ENCODE data around the gene SMPD2.

The SMPD2 gene

GRCh38 chr6:109440331-109441068 lies at the start of gene SMPD2, which contains the start of gene PPIL6:
Gene SMPD2 (plus strand): TSS chr6:109440724. CDS start chr6:109441122, 398 bp downstream.
Gene PPIL6 (minus strand): TSS chr6:109440628. CDS start chr6:109440590, 38 bp downstream.
- peak; percentile 58 to 69 for DNase-seq

- no peak for DNase-seq
These were observed 47.2 kb upstream of the SMPD2 start for GRCh38 chr6:109393157-109393885.

GRCh38 chr6:109393886-109394281 lies 46.6 kb upstream of the SMPD2 start:
- no peak for DNase-seq

GRCh38 chr6:109396046-109396718 lies 44.3 kb upstream of the SMPD2 start:
- no peak for DNase-seq

- no peak for DNase-seq
These were observed 43.5 kb upstream of the SMPD2 start for GRCh38 chr6:109397020-109397419.

GRCh38 chr6:109406196-109406595 lies 34.3 kb upstream of the SMPD2 start:
- DNase-seq = no peak

GRCh38 chr6:109411034-109411433 lies 29.5 kb upstream of the SMPD2 start:
- no peak for DNase-seq

- DNase-seq = no peak
These were observed 22.9 kb upstream of the SMPD2 start for GRCh38 chr6:109417646-109418045.

GRCh38 chr6:109420751-109421150 lies 19.8 kb upstream of the SMPD2 start:
- no peak for DNase-seq

- DNase-seq = no peak
These were observed 19.3 kb upstream of the SMPD2 start for GRCh38 chr6:109421184-109421583.

GRCh38 chr6:109424946-109425345 lies 15.6 kb upstream of the SMPD2 start:
- no peak for DNase-seq

- DNase-seq = no peak
These were observed 11.5 kb upstream of the SMPD2 start for GRCh38 chr6:109428889-109429477.

GRCh38 chr6:109429496-109429895 lies 11.0 kb upstream of the SMPD2 start:
- DNase-seq = no peak

- DNase-seq = no peak
These were observed 6.1 kb upstream of the SMPD2 start for GRCh38 chr6:109434456-109434855.

GRCh38 chr6:109436041-109436440 lies 4.5 kb upstream of the SMPD2 start:
- DNase-seq = no peak

- DNase-seq = peak in 1 of 2 experiments; percentile 63
These were observed 719 bp downstream of the SMPD2 start for GRCh38 chr6:109441069-109441816.

GRCh38 chr6:109442393-109442924 lies 1.9 kb downstream of the SMPD2 start:
- no peak for DNase-seq

GRCh38 chr6:109443425-109443950 lies 3.0 kb downstream of the SMPD2 start:
- DNase-seq = no peak

GRCh38 chr6:109445382-109445781 lies 4.9 kb downstream of the SMPD2 start:
- DNase-seq = no peak

- DNase-seq = no peak
These were observed 5.5 kb downstream of the SMPD2 start for GRCh38 chr6:109446072-109446471.

- no peak for DNase-seq
These were observed 6.0 kb downstream of the SMPD2 start for GRCh38 chr6:109446541-109446940.

GRCh38 chr6:109447087-109447486 lies 6.6 kb downstream of the SMPD2 start:
- DNase-seq = no peak

All from NCI-H187 (cell line).